Breast epithelium (tissue), 4 donors: Measurements from ENCODE around the gene KIF26B. TPM values are rescaled to one million over a fixed set of nuclear protein-coding genes. Genes with fewer than 3 reads are reported as not detected.
"Not testable (repeated sequence)": the region's sequence is repeated elsewhere in the genome, so short reads cannot be mapped to it uniquely, and the experiment has no call there.

Experiments
- DNase-seq, 2 donors: peaks; one replicate each; pipeline ENCODE4 v3.0.0-alpha.2; 2019; ENCODE audit warnings: low spot score in 2 of 2
- H3K27ac ChIP-seq, 2 donors: fragments of 200-600 bp; sonication (generic) in 1 of 2; one replicate each; pipeline ENCODE4 v1.5.1; 2016 to 2019; ENCODE audit warnings: mild to moderate bottlenecking in 1 of 2
- H3K27me3 ChIP-seq, 2 donors: fragments of 200-600 bp; sonication (generic) in 1 of 2; one replicate each; pipeline versions ENCODE4 v1.5.1 to v1.6.0; 2017 to 2019; ENCODE audit warnings: control low read depth in 1 of 2, mild to moderate bottlenecking in 1 of 2
- H3K36me3 ChIP-seq: fragments of 200-600 bp; one replicate; pipeline ENCODE4 v1.5.1; 2019
- H3K4me1 ChIP-seq, 2 donors: fragments of 200-600 bp; sonication (generic); one replicate each; pipeline ENCODE4 v1.5.1; 2016 to 2019; ENCODE audit warnings: control low read depth in 1 of 2
- H3K4me3 ChIP-seq, 3 donors: fragments of 200-600 bp; sonication (generic); 1 replicate in 2 of 3; 2 replicates in 1 of 3; pipeline ENCODE4 v1.5.1; 2016 to 2019; ENCODE audit warnings: mild to moderate bottlenecking in 3 of 3, moderate library complexity in 2 of 3
- H3K9me3 ChIP-seq, 2 donors: fragments of 200-600 bp; sonication (generic) in 1 of 2; one replicate each; pipeline ENCODE4 v1.5.1; 2016 to 2019; ENCODE audit warnings: control low read depth in 1 of 2
- CTCF ChIP-seq, 3 donors: fragments of 450-650 bp; IDR thresholded peaks; one replicate each; pipeline ENCODE4 v1.5.1; 2016 to 2017; ENCODE audit warnings: antibody characterized with exemption in 3 of 3, mild to moderate bottlenecking in 3 of 3, moderate library complexity in 3 of 3
- POLR2A ChIP-seq: fragments of 450-650 bp; IDR thresholded peaks from one replicate; pipeline ENCODE4 v1.6.1; 2016; ENCODE audit warnings: antibody characterized with exemption, mild to moderate bottlenecking, moderate library complexity
- POLR2AphosphoS5 ChIP-seq, 3 donors: sonication (generic); formaldehyde crosslinking; IDR thresholded peaks; one replicate each; pipeline ENCODE4 v1.6.1; 2017; ENCODE audit warnings: antibody characterized with exemption in 3 of 3
- intact Hi-C: fragments of 100-400 bp; cut with DNase I; formaldehyde crosslinking; loops from one replicate; pipeline ENCODE4 v1.15.1; 2023; ENCODE audit warnings: low total_unique reads
- total RNA-seq, 3 donors: library from RNA; depleted of rRNA; stranded (reverse); fragments of >200 nt; gene quantifications; one replicate each; pipeline ENCODE4 v1.1.0, GENCODE V29; 2016

KIF26B gene
- total RNA-seq, 3 donors from 2014 or later: 0.32 to 1.0 (median 0.33) TPM

GRCh38 chr1:245704341-245704740 is 549.6 kb downstream of the KIF26B start:
- H3K9me3 ChIP-seq: no peaks in the 10 kb centered on the region
- no peak overlapping the region for H3K4me3 ChIP-seq
- DNase-seq: no peak
- H3K36me3 ChIP-seq: no peaks in the 10 kb centered on the region
- no peaks in the 10 kb centered on the region for H3K27me3 ChIP-seq
- TF ChIP-seq POLR2A (no peak), CTCF (IDR thresholded peaks at IDR 0.05) (no peak), POLR2AphosphoS5 (IDR thresholded peaks at IDR 0.05) (no peak)
- H3K4me1 ChIP-seq: no peaks in the 10 kb centered on the region
- no peak overlapping the region for H3K27ac ChIP-seq
- intact Hi-C loops: no loop called here

DNA sequence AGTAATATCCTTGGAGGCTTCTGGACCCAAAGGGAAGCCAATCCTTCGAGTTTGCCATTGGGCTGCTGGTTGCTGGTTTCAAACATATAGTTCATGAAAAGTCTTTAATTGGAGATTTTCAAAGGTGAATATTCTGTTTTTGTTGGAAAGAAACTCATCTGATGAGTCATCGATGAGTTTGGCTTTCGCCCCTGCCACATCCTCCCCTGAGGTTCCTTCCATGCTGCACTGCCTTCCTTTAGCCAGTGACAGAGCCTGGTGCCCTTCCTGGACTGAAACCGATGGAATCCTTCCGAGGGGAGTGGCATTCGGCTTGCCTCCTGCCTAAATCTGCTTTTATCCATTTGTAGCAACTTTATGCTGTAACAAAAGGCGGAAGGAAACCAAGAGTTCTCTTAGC is 550.0 kb downstream of the KIF26B start:
- intact Hi-C loops: no loop called here
- DNase-seq: no peak
- no peak for TF ChIP-seq POLR2A
- no peak for TF ChIP-seq CTCF (IDR thresholded peaks at IDR 0.05)
- TF ChIP-seq POLR2AphosphoS5 (IDR thresholded peaks at IDR 0.05): no peak
- Histone ChIP-seq H3K4me3 (no peak overlapping the region), H3K36me3 (no peaks in the 10 kb centered on the region), H3K27ac (no peak overlapping the region), H3K27me3 (no peaks in the 10 kb centered on the region), H3K4me1 (no peaks in the 10 kb centered on the region), H3K9me3 (no peaks in the 10 kb centered on the region)

DNA sequence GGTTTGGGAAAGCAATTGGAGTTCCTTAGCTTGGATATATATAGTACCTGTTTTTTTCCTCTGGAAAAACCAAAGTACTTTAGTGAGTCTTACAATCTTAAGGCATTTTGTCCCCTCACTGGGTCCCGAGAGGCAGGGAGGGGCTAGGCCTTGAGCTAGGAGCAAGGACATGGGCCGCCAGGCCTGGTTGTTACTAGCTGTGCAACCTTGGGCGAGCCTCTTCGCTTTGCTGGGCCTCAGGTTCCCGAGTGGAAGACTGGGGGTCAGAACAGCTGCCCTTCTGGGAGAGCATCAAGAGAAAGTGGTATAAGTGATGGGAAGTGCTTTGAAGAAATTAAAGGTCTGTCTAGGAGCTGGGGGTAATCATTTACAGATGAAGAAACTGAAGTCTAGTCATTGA is 553.2 kb downstream of the KIF26B start:
- Histone ChIP-seq H3K27ac (no peak overlapping the region), H3K27me3 (no peaks in the 10 kb centered on the region), H3K4me3 (no peak overlapping the region), H3K4me1 (no peaks in the 10 kb centered on the region), H3K36me3 (no peaks in the 10 kb centered on the region), H3K9me3 (no peaks in the 10 kb centered on the region)
- TF ChIP-seq POLR2AphosphoS5 (IDR thresholded peaks at IDR 0.05) (no peak), POLR2A (no peak), CTCF (IDR thresholded peaks at IDR 0.05) (no peak)
- intact Hi-C loops: no loop called here
- DNase-seq: no peak

- no peaks in the 10 kb centered on the region for H3K4me1 ChIP-seq
- no peak for TF ChIP-seq POLR2A
- TF ChIP-seq CTCF (IDR thresholded peaks at IDR 0.05): no peak
- TF ChIP-seq POLR2AphosphoS5 (IDR thresholded peaks at IDR 0.05): no peak
- intact Hi-C loops: no loop called here
- no peaks in the 10 kb centered on the region for H3K9me3 ChIP-seq
- no peak for DNase-seq
- no peaks in the 10 kb centered on the region for H3K27me3 ChIP-seq
- H3K27ac ChIP-seq: no peak overlapping the region
- no peaks in the 10 kb centered on the region for H3K36me3 ChIP-seq
- no peak overlapping the region for H3K4me3 ChIP-seq
Measured at GRCh38 chr1:245710961-245711903, 556.4 kb downstream of the KIF26B start.

DNA sequence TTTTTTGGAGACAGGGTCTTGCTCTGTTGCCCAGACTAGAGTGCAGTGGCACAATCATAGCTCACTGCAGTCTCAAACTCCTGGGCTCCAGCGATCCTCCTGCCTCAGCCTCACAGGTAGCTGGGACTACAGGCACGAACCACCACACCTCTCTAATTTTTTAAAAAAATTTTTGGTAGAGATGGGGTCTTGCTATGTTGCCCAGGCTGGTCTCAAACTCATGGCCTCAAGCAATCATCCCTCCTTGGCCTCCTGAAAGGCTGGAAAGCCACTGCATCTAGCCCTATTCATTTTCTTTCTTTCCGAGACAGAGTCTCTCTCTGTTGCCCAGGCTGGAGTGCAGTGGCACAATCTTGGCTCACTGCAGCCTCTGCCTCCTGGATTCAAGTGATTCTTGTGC is 559.2 kb downstream of the KIF26B start:
- not testable (repeated sequence) for H3K4me3 ChIP-seq

More for the DNA sequence above, 559.2 kb downstream of the KIF26B start:
- H3K27ac ChIP-seq, intact Hi-C loops, DNase-seq, H3K9me3 ChIP-seq, H3K36me3 ChIP-seq, H3K27me3 ChIP-seq, H3K4me1 ChIP-seq: not testable (repeated sequence)
